ENCODE data around the gene ADK. TPM values are rescaled to one million over a fixed set of nuclear protein-coding genes. Genes with fewer than 3 reads are reported as not detected.

ADK gene
- total RNA-seq, 1 donor from 2014 or later, result 53.0 TPM

DNA sequence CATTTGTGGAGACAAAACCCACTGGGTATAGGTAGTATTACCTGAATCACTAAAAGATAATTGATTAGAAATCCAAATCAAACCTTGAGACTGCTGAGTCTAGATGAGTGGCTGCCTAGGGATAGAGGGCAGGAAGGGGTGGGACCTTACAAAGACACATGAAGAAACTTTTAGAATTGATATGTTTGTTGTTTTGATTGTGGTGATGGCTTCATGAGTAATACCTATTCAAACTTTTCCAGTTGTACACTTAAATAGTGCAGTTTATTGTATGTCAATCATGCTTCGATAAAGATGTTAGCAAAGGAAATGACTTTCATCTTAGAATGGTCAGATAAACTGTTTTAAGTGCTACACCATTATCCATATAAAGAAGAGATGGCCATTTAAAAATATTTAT lies 486.7 kb downstream of the ADK start:
- Histone ChIP-seq H3K27me3 (no peaks in the 10 kb centered on the region), H3K36me3 (no peaks in the 10 kb centered on the region), H3K4me3 (no peak overlapping the region), H3K27ac (no peak overlapping the region), H3K9me3 (peaks cover 8% of the 10 kb centered on the region), H3K4me1 (no peaks in the 10 kb centered on the region)
- no peak for ATAC-seq
- intact Hi-C loops (cut with DNase I), result no loop called here
- TF ChIP-seq, protein P1, sequence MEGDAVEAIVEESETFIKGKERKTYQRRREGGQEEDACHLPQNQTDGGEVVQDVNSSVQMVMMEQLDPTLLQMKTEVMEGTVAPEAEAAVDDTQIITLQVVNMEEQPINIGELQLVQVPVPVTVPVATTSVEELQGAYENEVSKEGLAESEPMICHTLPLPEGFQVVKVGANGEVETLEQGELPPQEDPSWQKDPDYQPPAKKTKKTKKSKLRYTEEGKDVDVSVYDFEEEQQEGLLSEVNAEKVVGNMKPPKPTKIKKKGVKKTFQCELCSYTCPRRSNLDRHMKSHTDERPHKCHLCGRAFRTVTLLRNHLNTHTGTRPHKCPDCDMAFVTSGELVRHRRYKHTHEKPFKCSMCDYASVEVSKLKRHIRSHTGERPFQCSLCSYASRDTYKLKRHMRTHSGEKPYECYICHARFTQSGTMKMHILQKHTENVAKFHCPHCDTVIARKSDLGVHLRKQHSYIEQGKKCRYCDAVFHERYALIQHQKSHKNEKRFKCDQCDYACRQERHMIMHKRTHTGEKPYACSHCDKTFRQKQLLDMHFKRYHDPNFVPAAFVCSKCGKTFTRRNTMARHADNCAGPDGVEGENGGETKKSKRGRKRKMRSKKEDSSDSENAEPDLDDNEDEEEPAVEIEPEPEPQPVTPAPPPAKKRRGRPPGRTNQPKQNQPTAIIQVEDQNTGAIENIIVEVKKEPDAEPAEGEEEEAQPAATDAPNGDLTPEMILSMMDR (IDR thresholded peaks at IDR 0.05), result no peak
- no peak for DNase-seq

DNA sequence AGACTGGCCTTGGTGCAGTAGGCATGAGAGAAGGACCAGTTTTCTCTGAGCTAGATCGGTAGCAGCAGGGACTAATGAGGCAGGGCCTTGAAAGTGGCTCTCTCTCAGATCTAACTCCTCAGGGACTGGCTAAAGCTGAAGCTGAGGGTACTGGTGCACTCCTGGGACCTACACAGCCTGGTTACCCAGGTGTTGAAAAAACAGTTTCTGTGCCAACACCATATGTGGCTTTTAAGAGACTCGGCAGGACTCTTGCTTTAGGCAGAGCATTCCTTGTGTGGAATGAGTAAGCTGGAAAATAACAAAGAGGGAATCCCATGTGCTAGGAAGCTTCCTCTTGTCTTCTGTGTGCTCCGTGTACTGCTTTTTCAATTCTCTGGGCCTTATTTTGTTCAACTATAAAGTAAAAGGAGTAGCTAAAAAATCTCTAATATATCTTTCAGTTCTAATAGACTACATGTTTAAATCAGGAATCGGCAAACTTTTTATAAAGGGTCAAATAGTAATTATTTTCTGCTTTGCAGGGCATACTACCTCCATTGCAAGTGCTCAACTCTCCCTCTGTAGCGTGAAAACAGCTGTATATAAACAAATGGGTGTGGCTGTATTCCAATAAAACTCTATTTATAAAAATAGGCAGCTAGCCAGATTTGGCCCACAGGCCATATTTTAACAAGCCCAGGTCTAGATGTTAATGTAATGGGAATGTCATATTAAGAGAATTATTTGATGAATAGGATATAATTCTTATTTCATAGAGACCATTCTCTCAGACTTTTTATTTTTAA lies 489.3 kb downstream of the ADK start:
- H3K4me1 ChIP-seq, result no peaks in the 10 kb centered on the region
- no peak overlapping the region for H3K4me3 ChIP-seq
- no peaks in the 10 kb centered on the region for H3K36me3 ChIP-seq
- DNase-seq, result no peak
- H3K9me3 ChIP-seq, result peaks cover under 1% of the 10 kb centered on the region
- H3K27me3 ChIP-seq, result no peaks in the 10 kb centered on the region
- H3K27ac ChIP-seq, result no peak overlapping the region
- intact Hi-C loops (cut with DNase I), result no loop called here
- TF ChIP-seq, protein P1 (IDR thresholded peaks at IDR 0.05), result no peak
- ATAC-seq, result no peak

DNA sequence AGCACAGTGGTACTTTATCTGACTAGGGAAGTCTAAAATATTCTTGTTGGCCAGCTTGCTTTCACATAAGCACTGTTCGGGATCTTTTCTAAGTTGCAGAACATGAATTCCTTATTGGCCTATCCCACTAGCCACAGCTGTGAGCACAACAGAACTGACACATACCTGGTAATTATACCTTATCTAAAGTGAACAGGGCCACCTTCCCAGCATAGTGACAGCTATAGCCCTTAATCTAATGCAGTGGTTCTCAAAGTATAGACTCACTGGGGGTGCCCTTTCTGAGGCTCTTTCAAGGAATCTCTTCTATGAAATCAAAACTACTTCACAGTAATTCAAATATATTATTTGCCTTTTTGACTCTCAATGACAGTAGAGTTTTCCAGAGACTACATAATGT lies 490.6 kb downstream of the ADK start:
- intact Hi-C loops (cut with DNase I), result no loop called here
- Histone ChIP-seq H3K27ac (no peak overlapping the region), H3K4me3 (no peak overlapping the region), H3K9me3 (no peaks in the 10 kb centered on the region), H3K4me1 (no peaks in the 10 kb centered on the region), H3K36me3 (no peaks in the 10 kb centered on the region), H3K27me3 (no peaks in the 10 kb centered on the region)
- no peak for DNase-seq
- ATAC-seq, result no peak
- TF ChIP-seq, protein P1 (IDR thresholded peaks at IDR 0.05), result no peak

DNA sequence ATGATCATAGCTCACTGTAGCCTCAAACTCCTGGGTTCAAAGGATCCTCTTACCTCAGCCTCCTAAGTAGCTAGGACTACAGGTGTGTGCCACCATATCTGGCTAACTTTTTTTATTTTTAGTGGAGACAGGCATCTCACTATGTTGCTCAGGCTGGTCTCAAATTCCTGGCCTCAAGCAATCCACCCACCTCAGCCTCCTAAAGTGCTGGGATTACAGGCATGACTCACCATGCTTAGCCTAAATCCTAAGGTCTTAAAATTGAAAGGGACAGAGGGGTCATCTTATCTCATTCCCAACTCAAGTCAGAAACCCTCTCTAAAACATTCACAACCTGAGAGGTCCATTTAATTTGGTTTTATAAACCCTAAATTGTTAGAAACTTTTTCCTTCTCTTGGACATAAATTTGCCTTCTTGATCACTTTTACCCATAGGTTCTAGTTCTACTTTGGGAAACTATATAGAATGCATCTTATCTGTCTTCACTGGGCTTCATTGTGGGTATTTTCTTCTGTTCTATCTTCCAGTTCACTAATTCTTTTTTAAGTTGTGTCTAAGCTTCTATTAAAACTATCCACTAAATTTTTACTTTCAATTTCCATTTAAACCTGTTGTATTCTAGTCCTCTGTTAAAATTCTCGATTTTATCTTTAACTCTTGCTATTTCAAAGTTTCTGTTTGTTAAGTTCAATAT lies 492.0 kb downstream of the ADK start:
- TF ChIP-seq, protein P1 (IDR thresholded peaks at IDR 0.05), result no peak
- ATAC-seq, result no peak
- H3K27me3 ChIP-seq, result no peaks in the 10 kb centered on the region
- no peak overlapping the region for H3K27ac ChIP-seq
- no peaks in the 10 kb centered on the region for H3K9me3 ChIP-seq
- DNase-seq, result no peak
- intact Hi-C loops (cut with DNase I), result no loop called here
- H3K4me3 ChIP-seq, result no peak overlapping the region
- no peaks in the 10 kb centered on the region for H3K36me3 ChIP-seq
- no peaks in the 10 kb centered on the region for H3K4me1 ChIP-seq

DNA sequence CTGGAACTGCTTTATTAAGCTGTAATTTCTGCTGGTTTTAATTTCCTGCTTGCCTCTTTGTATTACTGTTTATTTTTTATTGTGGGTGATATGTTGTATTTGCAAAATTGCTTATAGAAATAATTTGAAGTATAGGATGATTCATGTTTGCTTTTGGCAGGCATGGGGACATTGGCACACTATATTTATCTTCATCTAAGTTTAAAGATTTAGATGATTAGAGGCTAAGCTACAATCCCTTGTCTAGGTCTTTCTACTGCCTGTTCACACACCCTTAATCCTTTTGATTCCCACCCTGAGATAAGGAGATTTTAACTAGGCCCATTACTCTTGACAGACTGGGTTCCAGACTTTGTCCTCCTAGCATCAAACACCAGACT lies 492.6 kb downstream of the ADK start:
- no peak for DNase-seq
- H3K4me3 ChIP-seq, result no peak overlapping the region
- TF ChIP-seq, protein P1 (IDR thresholded peaks at IDR 0.05), result no peak
- ATAC-seq, result no peak
- intact Hi-C loops (cut with DNase I), result no loop called here
- no peaks in the 10 kb centered on the region for H3K4me1 ChIP-seq
- H3K27ac ChIP-seq, result no peak overlapping the region
- no peaks in the 10 kb centered on the region for H3K9me3 ChIP-seq
- no peaks in the 10 kb centered on the region for H3K27me3 ChIP-seq
- H3K36me3 ChIP-seq, result no peaks in the 10 kb centered on the region

All from upper lobe of right lung (tissue), 1 donor.